ENCODE measurements around the gene ACOT9.
A peak's percentile ranks its signal among the peaks of the same experiment; 100 is the strongest.

The ACOT9 gene, protein sequence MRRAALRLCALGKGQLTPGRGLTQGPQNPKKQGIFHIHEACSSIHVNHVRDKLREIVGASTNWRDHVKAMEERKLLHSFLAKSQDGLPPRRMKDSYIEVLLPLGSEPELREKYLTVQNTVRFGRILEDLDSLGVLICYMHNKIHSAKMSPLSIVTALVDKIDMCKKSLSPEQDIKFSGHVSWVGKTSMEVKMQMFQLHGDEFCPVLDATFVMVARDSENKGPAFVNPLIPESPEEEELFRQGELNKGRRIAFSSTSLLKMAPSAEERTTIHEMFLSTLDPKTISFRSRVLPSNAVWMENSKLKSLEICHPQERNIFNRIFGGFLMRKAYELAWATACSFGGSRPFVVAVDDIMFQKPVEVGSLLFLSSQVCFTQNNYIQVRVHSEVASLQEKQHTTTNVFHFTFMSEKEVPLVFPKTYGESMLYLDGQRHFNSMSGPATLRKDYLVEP

DNA sequence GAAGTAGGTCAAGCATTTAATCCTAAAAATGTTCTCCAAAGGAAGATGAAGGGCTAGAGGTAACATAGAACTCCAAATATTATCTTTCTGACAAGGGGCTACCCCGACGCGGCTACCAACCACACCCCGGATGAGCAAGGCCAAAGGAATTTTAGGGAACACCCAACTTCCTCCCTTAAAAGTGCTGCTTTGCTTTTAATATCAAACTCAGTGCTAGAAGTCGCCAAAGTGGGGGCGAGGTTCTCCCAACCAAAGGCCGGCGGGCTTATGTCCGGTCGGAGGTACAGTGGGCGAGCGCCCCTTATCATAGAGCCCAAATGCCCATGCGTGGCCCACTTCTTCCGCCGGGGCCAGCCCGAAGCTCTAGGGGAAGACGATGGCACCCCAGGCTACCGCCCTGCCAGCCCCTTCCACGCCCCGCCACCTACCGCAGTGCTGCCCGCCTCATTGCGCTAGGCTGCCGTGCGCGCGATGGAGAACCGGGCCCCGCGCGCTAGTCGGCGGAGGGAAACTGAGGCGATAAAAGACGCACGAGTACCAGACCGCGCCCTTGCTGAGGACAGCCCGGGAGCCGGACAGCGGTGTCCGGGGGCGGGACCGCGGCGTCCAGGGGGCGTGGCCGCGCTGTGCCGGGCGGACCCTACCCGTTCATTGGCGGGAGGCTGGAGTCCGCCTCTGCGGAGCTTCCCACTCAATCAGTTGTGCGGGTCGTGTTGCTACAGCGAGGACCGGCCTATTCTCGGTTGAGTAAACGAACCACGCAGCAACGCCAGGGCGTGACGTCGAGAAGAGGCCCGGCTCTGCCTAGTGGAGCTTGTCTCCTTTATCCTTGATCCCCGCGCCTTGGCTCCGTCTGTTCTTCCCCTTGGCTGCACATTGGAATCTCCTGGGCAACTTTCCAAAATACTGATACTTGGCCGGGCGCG is at the start of gene ACOT9:
Gene ACOT9 (minus strand): TSS at position 580 of the 926 bp plus-strand sequence. CDS start 132 bp downstream, at position 448.
- H3K4me1 ChIP-seq (ENCODE audit: control insufficient read depth, insufficient read depth, low read length) = no peaks in the 10 kb centered on the region
- no peaks in the 10 kb centered on the region for H3K27me3 ChIP-seq (ENCODE audit: control insufficient read depth, insufficient read depth, low read length)
- no peaks in the 10 kb centered on the region for H3K36me3 ChIP-seq (ENCODE audit: control insufficient read depth, insufficient read depth, low read length)
- H3K4me3 ChIP-seq (ENCODE audit: low read length) = peak within 1 kb of the TSS; percentile 55
- H3K27ac ChIP-seq (ENCODE audit: low read depth, low read length) = peak within 1 kb of the TSS; percentile 95
- peak within 1 kb of the TSS; percentile 16 for H3K9ac ChIP-seq (ENCODE audit: low read length)

DNA sequence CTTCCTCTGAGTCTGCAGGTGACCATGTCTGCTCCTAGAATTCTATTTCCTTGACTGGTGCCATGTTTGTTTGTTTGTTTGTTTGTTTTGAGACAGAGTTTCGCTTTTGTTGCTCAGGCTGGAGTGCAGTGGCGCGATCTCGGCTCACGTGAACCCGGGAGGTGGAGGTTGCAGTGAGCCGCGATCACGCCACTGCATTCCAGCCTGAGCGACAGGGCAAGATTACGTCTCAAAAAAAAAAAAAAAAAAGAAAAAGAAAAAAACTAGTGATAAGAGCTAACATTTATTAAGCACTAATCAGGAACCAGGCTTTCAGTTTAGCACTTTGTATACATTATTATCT is 47.0 kb upstream of the ACOT9 start:
- Histone ChIP-seq H3K36me3 (ENCODE audit: control insufficient read depth, insufficient read depth, low read length) (peaks cover 3% of the 10 kb centered on the region), H3K9ac (ENCODE audit: low read length) (no peak overlapping the region), H3K27me3 (ENCODE audit: control insufficient read depth, insufficient read depth, low read length) (no peaks in the 10 kb centered on the region), H3K4me1 (ENCODE audit: control insufficient read depth, insufficient read depth, low read length) (no peaks in the 10 kb centered on the region), H3K27ac (ENCODE audit: low read depth, low read length) (no peak overlapping the region), H3K4me3 (ENCODE audit: low read length) (no peak overlapping the region)

DNA sequence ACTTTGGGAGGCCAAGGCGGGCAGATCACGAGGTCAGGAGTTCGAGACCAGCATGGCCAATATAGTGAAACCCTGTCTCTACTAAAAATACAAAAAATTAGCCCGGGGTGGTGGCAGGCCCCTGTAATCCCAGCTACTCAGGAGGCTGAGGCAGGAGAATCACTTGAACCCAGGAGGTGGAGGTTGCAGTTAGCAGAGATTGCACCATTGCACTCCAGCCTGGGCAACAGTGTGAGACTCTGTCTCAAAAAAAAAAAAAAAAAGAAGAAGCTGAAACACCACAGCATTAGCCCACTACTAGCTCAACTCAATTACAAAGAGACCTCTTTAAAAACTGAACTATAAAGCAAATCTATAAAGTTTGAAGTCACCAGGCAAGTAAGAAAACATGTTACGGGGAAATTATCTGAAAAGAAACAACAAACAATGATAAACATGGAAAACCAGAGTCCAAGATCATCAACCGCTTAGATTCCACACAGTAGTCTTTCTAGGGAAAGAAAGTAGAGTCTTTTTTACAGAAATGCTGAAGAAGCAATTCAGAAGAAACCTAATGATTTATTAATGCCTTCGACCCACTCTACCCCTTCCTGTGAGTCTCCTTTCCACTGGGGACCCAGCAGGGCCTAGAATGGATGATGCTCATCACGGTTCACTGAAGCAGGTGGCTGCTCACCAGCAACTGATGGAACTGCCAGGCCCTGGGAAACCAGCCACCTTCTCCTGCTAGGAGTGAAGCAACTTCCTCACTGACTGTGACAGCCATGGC is 46.5 kb upstream of the ACOT9 start:
- peaks cover 3% of the 10 kb centered on the region for H3K36me3 ChIP-seq (ENCODE audit: control insufficient read depth, insufficient read depth, low read length)
- no peak overlapping the region for H3K4me3 ChIP-seq (ENCODE audit: low read length)
- H3K4me1 ChIP-seq (ENCODE audit: control insufficient read depth, insufficient read depth, low read length) = no peaks in the 10 kb centered on the region
- no peaks in the 10 kb centered on the region for H3K27me3 ChIP-seq (ENCODE audit: control insufficient read depth, insufficient read depth, low read length)
- H3K9ac ChIP-seq (ENCODE audit: low read length) = no peak overlapping the region
- no peak overlapping the region for H3K27ac ChIP-seq (ENCODE audit: low read depth, low read length)

DNA sequence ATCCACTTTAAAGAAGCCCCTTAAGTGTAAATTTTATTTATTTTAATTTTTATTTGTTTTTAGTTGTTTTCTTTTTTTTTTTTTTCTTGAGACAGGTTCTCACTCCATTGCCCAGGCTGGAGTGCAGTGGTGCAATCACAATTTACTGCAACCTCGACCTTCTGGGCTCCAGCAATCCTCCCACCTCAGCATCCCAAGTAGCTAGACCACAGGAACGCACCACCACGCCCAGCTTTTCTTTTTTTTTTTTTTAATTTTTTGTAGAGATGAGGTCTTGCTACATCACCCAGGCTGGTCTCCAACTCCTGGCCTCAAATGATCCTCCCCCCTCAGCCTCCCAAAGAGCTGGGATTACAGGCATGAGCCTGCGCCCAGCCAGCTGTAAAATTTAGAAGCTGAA is 45.9 kb upstream of the ACOT9 start:
- H3K4me1 ChIP-seq (ENCODE audit: control insufficient read depth, insufficient read depth, low read length) = no peaks in the 10 kb centered on the region
- no peaks in the 10 kb centered on the region for H3K27me3 ChIP-seq (ENCODE audit: control insufficient read depth, insufficient read depth, low read length)
- peaks cover 3% of the 10 kb centered on the region for H3K36me3 ChIP-seq (ENCODE audit: control insufficient read depth, insufficient read depth, low read length)
- no peak overlapping the region for H3K4me3 ChIP-seq (ENCODE audit: low read length)
- no peak overlapping the region for H3K9ac ChIP-seq (ENCODE audit: low read length)
- H3K27ac ChIP-seq (ENCODE audit: low read depth, low read length) = no peak overlapping the region

DNA sequence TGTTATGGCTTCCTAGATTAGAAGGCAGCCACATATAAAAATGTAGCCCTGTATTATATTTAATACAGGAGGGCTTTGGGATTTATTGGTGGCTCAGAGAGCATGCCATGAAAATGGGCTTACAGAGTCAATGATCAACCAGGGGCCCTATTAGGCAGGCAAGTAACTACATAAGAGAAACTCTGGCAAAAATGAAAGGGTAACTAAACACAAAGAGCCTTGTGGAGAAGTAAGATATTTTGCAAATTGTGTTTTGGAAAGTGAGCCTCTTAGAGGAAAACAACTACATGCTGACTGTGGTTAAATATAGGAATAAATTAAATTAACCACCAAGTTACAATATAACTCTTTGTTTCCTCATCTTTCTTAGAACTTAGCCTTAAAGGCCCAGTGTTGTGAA is 45.4 kb upstream of the ACOT9 start:
- Histone ChIP-seq H3K27ac (ENCODE audit: low read depth, low read length) (no peak overlapping the region), H3K4me3 (ENCODE audit: low read length) (no peak overlapping the region), H3K4me1 (ENCODE audit: control insufficient read depth, insufficient read depth, low read length) (no peaks in the 10 kb centered on the region), H3K36me3 (ENCODE audit: control insufficient read depth, insufficient read depth, low read length) (peaks cover 3% of the 10 kb centered on the region), H3K9ac (ENCODE audit: low read length) (no peak overlapping the region), H3K27me3 (ENCODE audit: control insufficient read depth, insufficient read depth, low read length) (no peaks in the 10 kb centered on the region)

DNA sequence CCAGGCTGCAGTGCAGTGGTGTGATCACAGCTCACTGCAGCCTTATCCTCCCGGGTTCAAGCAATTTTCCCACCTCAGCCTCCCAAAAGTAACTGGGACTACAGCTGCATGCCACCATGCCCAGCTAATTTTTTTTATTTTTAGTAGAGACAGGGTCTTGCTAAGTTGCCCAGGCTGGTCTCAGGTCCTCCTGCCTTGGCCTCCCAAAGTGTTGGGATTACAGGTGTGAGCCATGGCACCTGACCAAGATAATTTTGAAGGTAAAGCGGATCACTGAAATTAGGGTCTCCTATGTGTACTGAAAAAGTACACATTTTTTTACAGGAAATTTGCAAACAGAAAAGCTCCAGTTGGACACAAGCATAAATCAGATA is 44.7 kb upstream of the ACOT9 start:
- Histone ChIP-seq H3K4me1 (ENCODE audit: control insufficient read depth, insufficient read depth, low read length) (no peaks in the 10 kb centered on the region), H3K4me3 (ENCODE audit: low read length) (no peak overlapping the region), H3K36me3 (ENCODE audit: control insufficient read depth, insufficient read depth, low read length) (peaks cover 3% of the 10 kb centered on the region), H3K9ac (ENCODE audit: low read length) (no peak overlapping the region), H3K27me3 (ENCODE audit: control insufficient read depth, insufficient read depth, low read length) (no peaks in the 10 kb centered on the region), H3K27ac (ENCODE audit: low read depth, low read length) (no peak overlapping the region)

DNA sequence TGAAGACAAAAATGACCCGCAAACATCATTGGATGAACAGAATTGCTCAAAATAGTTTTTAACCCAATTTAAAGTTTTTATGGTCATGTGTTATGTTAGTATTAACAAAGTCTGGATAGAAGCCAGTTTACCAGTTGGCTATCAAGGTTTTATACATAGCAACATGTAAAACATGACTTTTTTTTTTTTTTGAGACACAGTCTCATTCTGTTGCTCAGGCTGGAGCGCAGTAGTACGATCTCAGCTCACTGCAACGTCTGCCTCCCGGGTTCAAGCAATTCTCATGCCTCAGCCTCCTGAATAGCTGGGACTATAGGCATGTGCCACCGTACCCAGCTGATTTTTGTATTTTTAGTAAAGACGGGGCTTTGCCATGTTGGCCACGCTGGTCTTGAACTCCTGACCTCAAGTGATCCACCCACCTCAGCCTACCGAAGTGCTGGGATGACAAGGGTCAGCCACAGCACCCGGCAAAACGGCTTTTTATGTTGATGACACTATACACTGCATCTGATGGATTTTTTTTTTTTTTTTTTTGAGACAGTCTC is 43.3 kb upstream of the ACOT9 start:
- H3K27ac ChIP-seq (ENCODE audit: low read depth, low read length) = no peak overlapping the region
- H3K9ac ChIP-seq (ENCODE audit: low read length) = no peak overlapping the region
- no peak overlapping the region for H3K4me3 ChIP-seq (ENCODE audit: low read length)
- H3K36me3 ChIP-seq (ENCODE audit: control insufficient read depth, insufficient read depth, low read length) = peaks cover 3% of the 10 kb centered on the region
- no peaks in the 10 kb centered on the region for H3K4me1 ChIP-seq (ENCODE audit: control insufficient read depth, insufficient read depth, low read length)
- H3K27me3 ChIP-seq (ENCODE audit: control insufficient read depth, insufficient read depth, low read length) = no peaks in the 10 kb centered on the region

DNA sequence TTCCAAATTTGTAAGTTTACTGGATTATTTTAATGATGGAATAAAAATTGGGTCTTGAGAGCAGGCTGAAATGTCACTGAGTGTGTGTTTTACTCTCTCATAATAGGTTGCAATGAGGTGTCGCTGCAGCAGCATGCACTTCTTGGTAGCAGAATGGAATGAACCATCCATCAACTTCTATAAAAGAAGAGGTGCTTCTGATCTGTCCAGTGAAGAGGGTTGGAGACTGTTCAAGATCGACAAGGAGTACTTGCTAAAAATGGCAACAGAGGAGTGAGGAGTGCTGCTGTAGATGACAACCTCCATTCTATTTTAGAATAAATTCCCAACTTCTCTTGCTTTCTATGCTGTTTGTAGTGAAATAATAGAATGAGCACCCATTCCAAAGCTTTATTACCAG is 42.5 kb upstream of the ACOT9 start:
- Histone ChIP-seq H3K27ac (ENCODE audit: low read depth, low read length) (no peak overlapping the region), H3K4me3 (ENCODE audit: low read length) (no peak overlapping the region), H3K4me1 (ENCODE audit: control insufficient read depth, insufficient read depth, low read length) (no peaks in the 10 kb centered on the region), H3K36me3 (ENCODE audit: control insufficient read depth, insufficient read depth, low read length) (peaks cover 3% of the 10 kb centered on the region), H3K9ac (ENCODE audit: low read length) (no peak overlapping the region), H3K27me3 (ENCODE audit: control insufficient read depth, insufficient read depth, low read length) (no peaks in the 10 kb centered on the region)

DNA sequence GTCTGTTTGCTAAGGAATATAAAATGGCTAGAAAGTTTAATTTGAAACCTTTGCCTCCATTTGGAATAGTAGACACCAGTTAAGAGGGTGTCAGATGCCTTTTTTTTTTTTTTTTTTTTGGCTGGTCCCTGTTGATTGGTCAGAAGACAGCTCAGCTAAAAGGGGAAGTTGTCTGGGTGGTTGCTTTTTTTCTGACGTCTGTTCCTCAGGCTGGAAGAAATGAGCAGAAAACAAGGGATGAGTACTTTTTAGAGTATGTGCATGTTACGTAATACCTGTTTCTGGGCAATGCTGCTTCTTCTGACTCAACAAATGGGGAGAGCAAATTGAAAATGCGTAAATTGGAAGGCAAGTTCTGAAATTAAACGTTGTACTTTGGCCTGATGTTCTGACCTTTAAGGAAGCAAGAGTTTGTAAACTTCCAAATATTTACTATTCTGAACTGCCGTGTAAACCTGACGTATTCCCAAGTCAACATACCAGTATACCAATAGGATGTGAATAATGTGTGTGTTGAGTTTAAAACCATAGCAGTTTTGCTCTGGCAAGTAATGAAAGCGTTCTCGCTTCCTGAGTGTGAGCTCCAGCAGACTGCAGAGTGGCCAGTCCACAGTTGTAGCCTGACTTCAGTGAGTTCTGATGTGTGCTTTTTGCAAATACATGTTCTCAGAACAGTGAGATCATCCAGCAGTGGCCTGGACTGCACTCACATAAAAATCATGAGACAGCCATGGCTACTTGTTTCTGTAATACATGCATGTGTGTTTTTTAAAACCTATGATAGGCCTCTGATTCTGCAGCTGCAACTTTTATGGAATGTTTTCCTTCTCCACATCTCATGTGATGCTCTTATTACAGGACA is 41.6 kb upstream of the ACOT9 start:
- Histone ChIP-seq H3K9ac (ENCODE audit: low read length) (no peak overlapping the region), H3K4me3 (ENCODE audit: low read length) (peak overlapping the region; percentile 96), H3K27me3 (ENCODE audit: control insufficient read depth, insufficient read depth, low read length) (no peaks in the 10 kb centered on the region), H3K27ac (ENCODE audit: low read depth, low read length) (peak overlapping the region; percentile 97), H3K4me1 (ENCODE audit: control insufficient read depth, insufficient read depth, low read length) (no peaks in the 10 kb centered on the region), H3K36me3 (ENCODE audit: control insufficient read depth, insufficient read depth, low read length) (peaks cover 3% of the 10 kb centered on the region)

DNA sequence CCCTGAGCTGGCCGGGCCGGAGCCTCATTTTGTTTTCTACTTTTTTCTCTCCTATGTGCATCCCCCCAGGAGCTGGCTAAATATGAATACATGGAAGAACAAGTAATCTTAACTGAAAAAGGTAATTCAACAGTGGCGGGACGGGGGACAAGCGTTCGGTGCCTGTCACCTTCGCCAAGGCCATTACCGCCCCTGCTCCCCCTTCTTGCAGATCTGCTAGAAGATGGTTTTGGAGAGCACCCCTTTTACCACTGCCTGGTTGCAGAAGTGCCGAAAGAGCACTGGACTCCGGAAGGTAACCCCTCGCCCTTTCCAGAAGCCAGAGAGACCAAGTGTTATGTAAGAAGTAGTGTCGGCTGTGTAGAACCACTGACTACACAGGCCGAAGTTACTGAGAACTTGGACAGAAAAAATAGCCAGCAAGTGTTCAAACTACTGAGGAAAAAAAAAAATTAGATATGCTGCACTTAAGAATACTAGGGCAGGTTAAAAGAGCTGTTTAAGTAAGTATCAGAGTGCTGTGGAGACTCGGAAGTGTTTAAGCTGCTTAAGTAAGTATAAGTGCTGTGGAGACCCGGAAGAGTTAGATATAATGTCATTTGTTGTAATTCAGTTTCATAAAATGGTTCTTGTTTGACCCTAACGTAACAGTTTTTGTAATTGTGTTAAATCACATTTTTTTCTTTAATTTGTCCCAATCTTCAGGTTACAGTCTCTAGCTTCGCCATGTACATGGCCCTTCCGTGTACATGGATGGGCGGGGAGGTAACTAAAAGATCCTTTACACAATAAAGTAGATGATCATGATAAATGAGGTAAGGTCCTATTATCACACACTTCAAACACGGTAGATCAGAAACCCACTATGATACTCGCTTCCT is 40.8 kb upstream of the ACOT9 start:
- H3K27me3 ChIP-seq (ENCODE audit: control insufficient read depth, insufficient read depth, low read length) = no peaks in the 10 kb centered on the region
- H3K27ac ChIP-seq (ENCODE audit: low read depth, low read length) = peak overlapping the region; percentile 97
- H3K4me1 ChIP-seq (ENCODE audit: control insufficient read depth, insufficient read depth, low read length) = no peaks in the 10 kb centered on the region
- peak overlapping the region; percentile 96 for H3K4me3 ChIP-seq (ENCODE audit: low read length)
- peak overlapping the region; percentile 92 for H3K9ac ChIP-seq (ENCODE audit: low read length)
- H3K36me3 ChIP-seq (ENCODE audit: control insufficient read depth, insufficient read depth, low read length) = peaks cover 3% of the 10 kb centered on the region

Measured in rectal smooth muscle tissue (tissue), 1 donor.